HepG2 (cell line): ENCODE results near the gene PPCDC. TPM values are rescaled to one million over a fixed set of nuclear protein-coding genes. Genes with fewer than 3 reads are reported as not detected.
A peak's percentile ranks its signal among the peaks of the same experiment; 100 is the strongest.

ENCODE experiments used
- ATF7-NPFF ChIP-seq: sonication (generic); formaldehyde crosslinking; IDR thresholded peaks from 2 replicates; pipeline ENCODE4 v1.8.1; 2023; ENCODE audit warnings: mild to moderate bottlenecking, low read depth, missing genetic modification reagents, moderate library complexity
- CTCF ChIP-seq: sonication (generic); formaldehyde crosslinking; IDR thresholded peaks from 2 replicates; pipeline ENCODE4 v1.5.0; 2020; ENCODE audit warnings: mild to moderate bottlenecking, missing genetic modification reagents, moderate library complexity
- FOXC1 ChIP-seq: sonication (generic); formaldehyde crosslinking; IDR thresholded peaks from 2 replicates; pipeline ENCODE4 v1.8.0; 2022; ENCODE audit warnings: mild to moderate bottlenecking, missing genetic modification reagents, borderline replicate concordance
- IKZF1 ChIP-seq: fragments of 450-650 bp; IDR thresholded peaks from 2 replicates; pipeline ENCODE4 v1.7.1; 2016
- KAT8 ChIP-seq: IDR thresholded peaks from 2 replicates; pipeline ENCODE4 v1.6.1; 2016; ENCODE audit warnings: missing genetic modification reagents, missing compliant biosample characterization
- MAFK ChIP-seq, 2 experiments: IDR thresholded peaks in 1 of 2; conservative IDR thresholded peaks in 1 of 2; 2 replicates each; pipeline ENCODE4 v1.6.1; 2011; ENCODE audit warnings: improper control_type of control experiment in 2 of 2, low read length in 2 of 2
- MAZ ChIP-seq, 2 experiments: sonication (generic) in 1 of 2; formaldehyde crosslinking in 1 of 2; IDR thresholded peaks; 2 replicates each; pipeline versions ENCODE4 v1.5.0 to v1.6.1; 2012 to 2020; ENCODE audit warnings: low read depth in 2 of 2, mild to moderate bottlenecking in 2 of 2, borderline replicate concordance in 1 of 2, improper control_type of control experiment in 1 of 2, low read length in 1 of 2, missing genetic modification reagents in 1 of 2, moderate library complexity in 1 of 2
- MIER3 ChIP-seq: IDR thresholded peaks from 2 replicates; pipeline ENCODE4 v1.6.1; 2016; ENCODE audit warnings: missing compliant biosample characterization, borderline replicate concordance
- PPARG ChIP-seq: conservative IDR thresholded peaks from 2 replicates; pipeline ENCODE4 v1.6.1; 2016; ENCODE audit warnings: missing biosample characterization, missing genetic modification reagents
- PREB ChIP-seq: sonication (generic); formaldehyde crosslinking; IDR thresholded peaks from 2 replicates; pipeline ENCODE4 v1.4.0; 2020; ENCODE audit warnings: missing genetic modification reagents
- PRMT3 ChIP-seq: sonication (generic); formaldehyde crosslinking; IDR thresholded peaks from 2 replicates; pipeline ENCODE4 v1.8.1; 2022; ENCODE audit warnings: low read depth, mild to moderate bottlenecking, moderate library complexity, missing genetic modification reagents, borderline replicate concordance
- SKI ChIP-seq: fragments of 450-650 bp; IDR thresholded peaks from one replicate; pipeline ENCODE4 v1.6.1; 2018; ENCODE audit warnings: mild to moderate bottlenecking; ENCODE audit not compliant: partially characterized antibody
- TOE1 ChIP-seq: sonication (generic); formaldehyde crosslinking; IDR thresholded peaks from 2 replicates; pipeline ENCODE4 v1.4.0; 2020; ENCODE audit warnings: mild to moderate bottlenecking, missing genetic modification reagents
- ZNF121 ChIP-seq: sonication (generic); formaldehyde crosslinking; IDR thresholded peaks from 2 replicates; pipeline ENCODE4 v1.5.0; 2020; ENCODE audit warnings: mild to moderate bottlenecking, missing genetic modification reagents
- ZNF280D ChIP-seq: sonication (generic); formaldehyde crosslinking; IDR thresholded peaks from 2 replicates; pipeline ENCODE4 v1.5.1; 2020; ENCODE audit warnings: mild to moderate bottlenecking, missing genetic modification reagents
- polyA plus RNA-seq, 8 experiments: library from polyadenylated mRNA; depleted of rRNA in 3 of 8; stranded (reverse) in 7 of 8; unstranded in 1 of 8; fragments of >200 nt; fragmentation: Illumina TruSeq in 4 of 8; extraction: Trizol in 4 of 8; gene quantifications; 2 replicates each; pipeline versions ENCODE4 v1.2.1 to v1.2.3, GENCODE V29; 2011 to 2016; ENCODE audit warnings: low read depth in 4 of 8, missing spikeins in 1 of 8, mixed read lengths in 1 of 8; ENCODE audit not compliant: insufficient read depth in 1 of 8
- total RNA-seq, 5 experiments: library from RNA; depleted of rRNA; stranded (reverse); fragments of >200 nt; fragmentation: Illumina TruSeq; extraction: Trizol; gene quantifications; 2 replicates each; pipeline ENCODE4 v1.2.3, GENCODE V29; 2016; ENCODE audit warnings: low read depth in 1 of 5
- TF ChIP-seq, protein P1 (sequence below): IDR thresholded peaks from 2 replicates; pipeline ENCODE4 v1.6.1; 2016; ENCODE audit warnings: missing compliant biosample characterization, missing genetic modification reagents, borderline replicate concordance
- TF ChIP-seq, protein P2 (sequence below): sonication (generic); formaldehyde crosslinking; IDR thresholded peaks from 2 replicates; pipeline ENCODE4 v1.4.0; 2020; ENCODE audit warnings: missing genetic modification reagents

The PPCDC gene
- total and polyA plus RNA-seq, 2 of the 13 experiments (the other 11 are each of a cell fraction or from before 2014, with no cell fraction given), result 12.3 to 12.8 TPM

- no peak for TF ChIP-seq MAFK (conservative IDR thresholded peaks at IDR 0.05 in 1 of 2, IDR thresholded peaks at IDR 0.05 in 1 of 2; ENCODE audit: low read length in 2 of 2)
- peak; percentile 31; the same call in 1 of the 2 replicates for TF ChIP-seq KAT8
- TF ChIP-seq, protein P1, sequence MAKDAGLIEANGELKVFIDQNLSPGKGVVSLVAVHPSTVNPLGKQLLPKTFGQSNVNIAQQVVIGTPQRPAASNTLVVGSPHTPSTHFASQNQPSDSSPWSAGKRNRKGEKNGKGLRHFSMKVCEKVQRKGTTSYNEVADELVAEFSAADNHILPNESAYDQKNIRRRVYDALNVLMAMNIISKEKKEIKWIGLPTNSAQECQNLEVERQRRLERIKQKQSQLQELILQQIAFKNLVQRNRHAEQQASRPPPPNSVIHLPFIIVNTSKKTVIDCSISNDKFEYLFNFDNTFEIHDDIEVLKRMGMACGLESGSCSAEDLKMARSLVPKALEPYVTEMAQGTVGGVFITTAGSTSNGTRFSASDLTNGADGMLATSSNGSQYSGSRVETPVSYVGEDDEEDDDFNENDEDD (CRISPR knock-in tag), result no peak
- TF ChIP-seq ZNF280D (CRISPR knock-in tag), result no peak
- TF ChIP-seq, protein P2, sequence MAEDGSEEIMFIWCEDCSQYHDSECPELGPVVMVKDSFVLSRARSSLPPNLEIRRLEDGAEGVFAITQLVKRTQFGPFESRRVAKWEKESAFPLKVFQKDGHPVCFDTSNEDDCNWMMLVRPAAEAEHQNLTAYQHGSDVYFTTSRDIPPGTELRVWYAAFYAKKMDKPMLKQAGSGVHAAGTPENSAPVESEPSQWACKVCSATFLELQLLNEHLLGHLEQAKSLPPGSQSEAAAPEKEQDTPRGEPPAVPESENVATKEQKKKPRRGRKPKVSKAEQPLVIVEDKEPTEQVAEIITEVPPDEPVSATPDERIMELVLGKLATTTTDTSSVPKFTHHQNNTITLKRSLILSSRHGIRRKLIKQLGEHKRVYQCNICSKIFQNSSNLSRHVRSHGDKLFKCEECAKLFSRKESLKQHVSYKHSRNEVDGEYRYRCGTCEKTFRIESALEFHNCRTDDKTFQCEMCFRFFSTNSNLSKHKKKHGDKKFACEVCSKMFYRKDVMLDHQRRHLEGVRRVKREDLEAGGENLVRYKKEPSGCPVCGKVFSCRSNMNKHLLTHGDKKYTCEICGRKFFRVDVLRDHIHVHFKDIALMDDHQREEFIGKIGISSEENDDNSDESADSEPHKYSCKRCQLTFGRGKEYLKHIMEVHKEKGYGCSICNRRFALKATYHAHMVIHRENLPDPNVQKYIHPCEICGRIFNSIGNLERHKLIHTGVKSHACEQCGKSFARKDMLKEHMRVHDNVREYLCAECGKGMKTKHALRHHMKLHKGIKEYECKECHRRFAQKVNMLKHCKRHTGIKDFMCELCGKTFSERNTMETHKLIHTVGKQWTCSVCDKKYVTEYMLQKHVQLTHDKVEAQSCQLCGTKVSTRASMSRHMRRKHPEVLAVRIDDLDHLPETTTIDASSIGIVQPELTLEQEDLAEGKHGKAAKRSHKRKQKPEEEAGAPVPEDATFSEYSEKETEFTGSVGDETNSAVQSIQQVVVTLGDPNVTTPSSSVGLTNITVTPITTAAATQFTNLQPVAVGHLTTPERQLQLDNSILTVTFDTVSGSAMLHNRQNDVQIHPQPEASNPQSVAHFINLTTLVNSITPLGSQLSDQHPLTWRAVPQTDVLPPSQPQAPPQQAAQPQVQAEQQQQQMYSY (CRISPR knock-in tag), result no peak
- TF ChIP-seq MIER3 (CRISPR knock-in tag), result no peak
- no peak for TF ChIP-seq IKZF1
- no peak for TF ChIP-seq ZNF121 (CRISPR knock-in tag)
- peak; percentile 60 for TF ChIP-seq PPARG (CRISPR knock-in tag)
- TF ChIP-seq CTCF, result no peak
- no peak for TF ChIP-seq PRMT3 (CRISPR knock-in tag)
- TF ChIP-seq MAZ (IDR thresholded peaks at IDR 0.05; ENCODE audit: borderline replicate concordance, low read depth, low read length), result no peak
- no peak for TF ChIP-seq MAZ (CRISPR knock-in tag; IDR thresholded peaks at IDR 0.05; ENCODE audit: low read depth)
- no peak for TF ChIP-seq FOXC1 (CRISPR knock-in tag)
- no peak for TF ChIP-seq PREB (CRISPR knock-in tag)
- TF ChIP-seq TOE1, result no peak
- TF ChIP-seq SKI, result no peak
- no peak for TF ChIP-seq ATF7-NPFF
Observed at GRCh38 chr15:75065467-75065850, 42.1 kb downstream of the PPCDC start (continued).
